ENCODE results near the gene ZFP62.

ZFP62 gene

DNA sequence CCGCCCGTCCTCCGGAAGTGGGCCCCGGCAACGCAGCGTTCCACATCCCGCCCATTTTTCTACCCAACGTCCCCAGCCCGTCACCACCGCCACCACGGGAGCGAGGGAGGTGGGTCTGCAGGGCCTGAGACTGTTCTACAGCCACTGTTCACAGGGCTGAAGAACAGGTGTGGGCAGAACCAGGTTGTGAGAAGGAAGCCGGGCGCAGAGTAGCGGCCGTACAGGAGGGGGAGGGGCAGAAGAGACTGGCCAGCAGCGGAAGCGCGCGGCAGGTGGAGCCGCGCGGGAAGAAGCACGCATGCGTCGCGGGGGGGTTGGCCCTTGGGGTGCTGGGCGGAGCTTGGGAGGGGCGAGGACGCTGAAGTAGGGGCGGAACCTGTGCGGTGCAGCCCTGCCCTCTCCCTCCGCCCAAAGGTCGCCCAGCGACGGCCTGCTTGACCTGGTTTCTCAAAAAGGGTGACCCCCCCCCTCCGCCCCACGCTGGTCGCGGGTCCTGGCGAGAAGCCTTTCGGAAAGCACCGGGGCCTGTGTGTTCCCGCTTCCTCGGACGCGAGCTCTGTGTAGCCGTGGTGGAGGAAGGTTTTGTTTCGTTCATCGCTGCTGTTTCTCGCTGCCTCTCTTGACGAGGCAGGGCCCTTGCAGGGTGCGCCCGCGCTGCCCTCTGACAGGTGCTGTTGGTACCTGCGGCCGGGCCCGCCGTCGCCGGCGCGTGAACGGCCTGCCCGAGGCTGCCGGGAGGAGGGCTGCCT, 50.7 kb downstream of the ZFP62 start:
- peak; percentile 90 for DNase-seq (ENCODE audit: low spot score)

DNA sequence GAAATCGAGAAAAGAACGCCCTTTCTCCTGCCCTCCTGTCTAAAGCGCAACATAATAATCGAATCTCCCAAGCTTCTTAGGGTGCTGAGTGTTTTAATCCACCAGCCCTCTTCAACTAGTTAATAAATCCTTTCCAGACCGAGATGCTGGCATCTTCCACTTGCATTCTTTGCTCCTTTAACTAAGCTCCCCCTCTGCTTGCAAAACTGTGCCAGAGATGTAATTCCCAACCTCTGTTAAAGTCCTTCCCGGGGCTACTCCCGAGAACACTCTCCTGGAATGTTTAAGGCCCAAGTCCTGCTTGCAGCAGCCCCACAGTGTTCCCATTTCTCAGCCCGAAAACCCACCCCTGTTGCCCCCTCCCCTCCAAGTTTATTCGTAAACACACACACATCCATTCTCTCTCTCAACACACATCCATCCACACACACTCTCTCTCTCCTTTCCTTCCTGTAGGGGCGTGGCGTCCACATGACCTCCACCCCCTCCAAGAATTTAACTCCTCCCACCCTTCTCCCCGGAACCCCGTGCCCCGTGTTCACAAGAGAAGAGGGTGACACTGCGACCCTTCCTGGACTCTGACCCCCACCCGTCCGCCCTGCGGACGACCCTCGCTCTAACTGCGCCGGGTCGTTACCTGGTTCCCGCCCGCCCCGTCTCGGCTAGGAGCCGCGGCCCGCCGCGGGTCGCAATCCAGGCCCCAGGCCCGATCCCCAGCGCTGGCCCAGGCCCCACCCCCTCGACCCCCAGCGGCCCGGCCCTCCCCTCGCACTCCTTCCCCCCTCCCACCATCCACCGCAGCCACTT, 51.5 kb downstream of the ZFP62 start:
- DNase-seq (ENCODE audit: low spot score): peak; percentile 91

DNA sequence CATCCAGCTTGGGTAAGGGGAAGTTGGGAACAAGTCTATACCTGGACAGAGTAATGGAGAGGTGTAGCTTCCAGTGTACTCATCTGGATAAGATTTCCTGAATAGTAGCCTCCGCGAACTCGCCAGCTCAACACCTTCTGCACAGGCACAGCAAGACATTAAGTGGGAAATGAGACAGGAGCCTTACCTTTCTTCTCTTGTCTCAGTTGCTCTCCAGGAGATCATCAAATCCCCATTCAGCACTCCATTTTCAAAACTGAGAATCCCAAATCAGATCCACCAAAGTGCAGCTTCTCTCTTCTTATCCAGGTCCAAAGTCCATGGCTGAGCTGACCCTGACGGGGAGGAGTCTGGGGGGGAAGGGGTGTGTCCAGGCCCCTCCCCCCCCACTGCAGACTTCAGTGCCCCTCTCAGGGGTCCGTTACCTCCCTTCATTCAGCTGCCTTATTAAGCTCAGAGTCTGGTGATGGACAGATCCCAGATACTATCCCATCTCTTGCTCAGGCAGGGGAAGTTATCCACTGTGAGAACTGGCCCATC, 52.5 kb downstream of the ZFP62 start:
- DNase-seq (ENCODE audit: low spot score): no peak

DNA sequence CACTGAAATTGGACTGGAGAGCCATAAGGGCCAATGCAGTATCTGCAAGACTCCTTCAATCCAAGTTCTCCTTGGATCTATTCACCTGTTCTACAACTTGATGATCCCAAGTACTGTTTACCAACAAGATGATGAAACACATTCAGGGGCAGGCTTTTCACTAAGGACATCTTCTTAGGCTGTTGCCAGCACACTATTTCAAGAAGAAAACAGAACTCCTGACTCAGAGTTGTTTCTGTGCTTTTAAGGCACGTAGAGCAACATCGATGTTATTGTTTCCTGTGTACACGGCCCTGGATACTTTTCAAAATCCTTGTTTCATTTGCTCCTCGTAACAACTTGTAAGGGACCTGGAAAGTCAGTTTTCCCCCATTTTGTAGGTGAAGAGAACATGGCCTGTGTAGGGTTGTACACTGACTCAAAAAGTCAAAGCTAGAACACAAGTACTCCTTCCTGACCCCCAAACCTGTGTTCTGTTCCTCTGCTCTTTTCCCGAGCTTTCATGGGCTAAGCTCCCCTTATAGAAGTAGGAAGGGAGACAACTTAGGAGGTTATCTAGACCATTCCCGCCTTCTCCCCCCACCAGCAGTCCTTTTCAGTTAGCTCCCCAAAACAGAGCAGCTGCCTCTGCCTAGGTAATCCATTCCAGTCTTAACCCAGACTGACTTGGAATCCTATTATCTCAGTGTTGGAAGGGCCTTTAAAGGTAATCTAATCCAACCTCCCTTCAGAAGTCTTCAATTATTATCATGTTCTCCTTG, 53.2 kb downstream of the ZFP62 start:
- DNase-seq (ENCODE audit: low spot score): no peak

DNA sequence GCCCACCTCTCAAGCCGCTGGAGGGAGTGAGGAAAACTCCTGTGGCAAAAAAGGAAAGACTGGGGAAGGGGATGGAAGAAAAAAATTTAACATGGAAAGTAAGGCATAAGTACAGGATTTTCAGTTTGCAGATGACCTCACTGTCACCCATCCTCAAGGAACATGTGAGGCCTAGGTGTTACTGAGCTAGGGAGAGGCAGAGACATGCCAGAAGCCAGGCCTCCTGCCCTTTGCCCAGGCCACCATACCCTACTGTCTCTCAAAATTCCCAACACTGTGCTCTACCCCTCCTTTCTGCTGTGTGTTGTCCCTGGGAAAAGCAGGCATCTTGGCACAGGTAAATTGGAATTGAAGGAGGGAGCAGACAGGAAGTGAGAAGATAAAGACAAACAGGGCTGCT, 54.0 kb downstream of the ZFP62 start:
- no peak for DNase-seq (ENCODE audit: low spot score)

DNA sequence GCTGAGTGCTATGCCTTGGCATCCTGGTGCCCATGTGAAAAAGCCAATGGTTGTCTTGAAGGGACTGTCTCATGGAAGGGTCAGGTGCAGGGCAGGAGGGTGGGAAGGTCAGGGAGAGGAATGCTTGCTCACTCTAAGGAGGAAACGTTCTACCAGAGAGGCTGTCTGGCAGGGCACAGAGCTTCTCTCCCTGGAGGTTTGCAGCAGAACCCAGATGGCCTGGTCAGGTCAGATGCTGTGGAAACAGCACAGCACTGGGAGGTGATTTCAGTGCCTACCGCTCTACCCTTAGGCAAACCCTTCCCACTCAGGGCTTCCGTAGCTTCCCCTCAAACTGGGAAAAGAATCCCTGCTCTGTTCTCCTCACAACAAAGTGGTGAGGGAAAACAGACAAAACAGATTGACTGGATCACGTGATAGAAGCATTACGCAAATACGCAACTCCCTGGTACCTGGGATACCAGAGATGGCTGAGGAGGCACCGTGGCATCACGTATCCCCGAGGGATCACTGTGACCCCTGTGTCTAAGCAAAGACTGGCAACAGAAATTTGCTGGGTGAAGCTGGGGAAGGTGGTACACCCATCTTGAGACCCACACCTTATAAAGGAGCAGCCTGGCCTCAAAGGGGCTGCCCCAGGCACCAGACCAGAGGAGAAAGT, 54.6 kb downstream of the ZFP62 start:
- no peak for DNase-seq (ENCODE audit: low spot score)

DNA sequence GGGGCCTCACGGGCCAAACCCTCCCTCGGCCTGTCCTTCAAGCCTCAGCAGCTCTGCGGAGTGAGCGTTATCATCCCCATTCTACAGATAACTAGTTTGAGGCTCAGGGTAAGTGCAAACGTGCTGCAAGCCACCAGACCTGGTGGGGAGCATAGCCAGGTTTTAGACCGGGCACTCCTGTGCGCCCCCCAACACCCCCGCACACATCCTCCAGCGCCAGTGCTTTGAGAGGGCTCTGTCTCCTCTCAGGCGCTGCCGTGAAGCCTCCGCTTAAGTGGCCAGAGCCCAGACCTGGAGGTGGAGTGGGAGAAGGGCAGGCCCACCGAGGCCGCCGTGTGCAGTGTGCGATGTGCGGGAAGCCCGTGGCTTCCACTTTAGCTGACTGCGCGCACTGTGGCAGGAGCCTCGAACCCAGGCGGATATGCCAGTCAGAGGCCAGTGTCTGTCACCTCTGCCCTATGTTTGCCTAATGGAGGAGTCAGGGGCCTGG, 56.9 kb downstream of the ZFP62 start:
- no peak for DNase-seq (ENCODE audit: low spot score)

DNA sequence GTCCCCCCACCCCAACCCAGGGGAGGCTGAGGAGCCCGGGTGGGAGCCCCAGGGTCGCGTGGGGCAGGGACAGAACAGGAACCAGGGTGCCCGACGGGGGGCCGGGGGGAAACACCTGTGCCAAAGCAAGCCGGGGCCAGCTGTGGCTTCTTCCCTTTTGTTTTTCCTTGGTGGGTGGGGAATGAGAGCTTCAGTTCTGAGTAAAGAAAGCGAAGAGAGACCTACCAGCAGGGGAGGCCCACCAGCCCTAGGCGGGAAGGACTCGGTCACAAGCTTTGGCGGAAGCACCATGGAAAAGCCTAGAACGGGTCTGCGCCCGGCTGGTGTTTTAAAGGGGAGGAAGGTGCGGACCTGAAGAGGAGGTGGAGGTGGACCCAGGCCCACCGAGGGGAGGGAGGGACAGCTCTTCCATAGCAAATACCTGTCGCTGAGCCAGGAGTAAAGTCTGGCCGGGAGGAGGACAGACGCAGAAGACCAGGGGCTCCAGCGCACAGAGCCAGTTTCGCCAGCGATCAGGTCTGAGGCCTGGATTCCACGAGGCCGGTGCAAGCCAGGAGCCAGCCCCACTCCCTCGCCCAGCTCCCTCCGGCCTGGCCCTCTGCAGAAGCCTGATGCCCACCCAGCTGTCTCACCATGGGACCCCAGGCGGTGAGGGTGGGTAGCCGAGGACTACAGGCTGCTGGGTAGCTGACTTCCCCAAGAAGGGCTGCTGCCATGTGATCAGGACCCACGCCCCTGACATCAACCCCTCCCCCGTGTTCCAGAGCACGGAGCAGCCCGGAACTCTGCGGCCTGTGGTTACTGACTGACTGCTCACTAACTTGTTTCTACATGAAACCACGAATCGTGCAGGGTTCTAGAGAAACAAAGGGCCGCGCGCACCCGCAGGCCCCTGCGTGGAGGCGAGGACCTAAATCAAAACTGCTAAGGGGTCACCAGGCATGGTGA, 57.6 kb downstream of the ZFP62 start:
- DNase-seq (ENCODE audit: low spot score): no peak

DNA sequence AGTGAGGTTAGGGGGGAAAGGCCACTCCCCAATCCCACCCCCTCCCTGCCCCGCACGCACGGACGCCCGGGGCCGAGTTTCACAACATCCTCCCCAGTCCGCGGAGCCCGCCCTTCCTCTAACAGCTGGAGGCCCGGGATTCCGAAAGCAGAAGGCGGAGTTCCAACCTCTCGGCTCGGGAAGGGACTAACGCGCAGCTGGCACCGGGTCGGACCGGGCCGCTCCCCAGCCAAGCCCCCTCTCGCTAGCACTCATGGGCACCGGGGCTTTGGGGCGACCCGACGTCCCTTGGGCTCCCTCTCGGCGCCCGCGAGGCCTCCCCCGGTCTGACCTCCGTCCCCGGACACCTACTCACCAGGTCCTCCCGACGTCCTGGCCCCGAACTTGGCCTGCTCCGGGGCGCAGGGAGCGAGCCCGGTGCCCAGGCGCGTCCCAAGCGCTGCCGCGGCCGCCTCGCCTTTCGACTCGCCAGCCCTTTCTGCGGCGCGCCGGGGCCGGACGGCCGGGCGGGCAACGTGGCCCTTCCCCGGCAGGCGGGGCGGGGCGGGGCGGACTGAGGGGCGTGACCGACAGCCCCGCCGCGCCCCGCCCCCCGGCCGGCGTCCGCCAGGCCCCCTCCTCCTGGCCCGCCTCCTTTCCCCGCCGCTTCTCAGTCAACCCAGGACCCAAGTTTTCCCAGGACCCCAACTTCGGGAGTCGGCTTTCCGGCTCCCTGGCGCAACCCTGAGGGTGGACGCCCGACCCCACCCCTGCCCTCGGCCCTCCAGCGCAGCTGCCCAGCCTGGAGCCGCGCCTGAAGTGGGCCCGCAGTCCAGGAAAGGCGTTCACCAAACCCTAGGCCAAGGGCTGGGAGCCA, 58.5 kb downstream of the ZFP62 start, which contains the start of gene MGAT1:
Gene MGAT1 (minus strand): TSS at position 482 of the 856 bp plus-strand sequence. CDS start 9,835 bp downstream, outside the sequence.
- DNase-seq (ENCODE audit: low spot score): peak; percentile 76

DNA sequence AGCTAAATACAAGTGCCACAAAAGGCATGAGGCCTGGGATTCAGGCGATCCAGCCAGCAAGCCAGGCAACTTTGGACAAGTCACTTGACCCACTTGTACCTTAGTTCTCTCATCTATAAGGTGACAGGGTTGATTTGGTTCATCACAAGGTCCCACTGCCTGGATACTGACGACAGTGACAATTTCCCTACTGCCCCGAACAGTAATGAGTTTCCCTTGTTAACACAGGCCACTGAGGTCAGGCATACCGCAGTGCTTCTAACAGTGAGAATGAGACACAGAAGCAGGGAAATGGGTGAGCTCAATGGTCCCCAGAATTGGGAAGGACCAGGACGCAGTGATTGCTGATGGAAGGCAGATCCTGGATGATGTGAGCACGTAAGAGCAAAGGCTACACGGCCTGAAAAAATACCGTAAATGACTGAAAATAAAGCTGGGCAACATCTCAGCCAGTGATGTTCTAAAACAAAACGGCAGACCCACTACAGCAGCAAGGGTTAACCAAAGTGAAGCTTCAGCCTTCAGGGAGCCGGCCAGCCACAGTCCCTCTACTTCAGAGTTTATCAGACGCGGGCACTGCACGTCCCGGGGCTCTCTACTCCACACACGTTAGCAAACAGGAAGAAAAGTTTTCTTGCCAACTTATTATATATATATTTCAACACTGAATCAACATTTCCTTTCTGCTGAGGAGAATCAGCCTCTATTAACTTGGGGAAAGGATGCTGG, 59.3 kb downstream of the ZFP62 start:
- peak; percentile 22 for DNase-seq (ENCODE audit: low spot score)

DNA sequence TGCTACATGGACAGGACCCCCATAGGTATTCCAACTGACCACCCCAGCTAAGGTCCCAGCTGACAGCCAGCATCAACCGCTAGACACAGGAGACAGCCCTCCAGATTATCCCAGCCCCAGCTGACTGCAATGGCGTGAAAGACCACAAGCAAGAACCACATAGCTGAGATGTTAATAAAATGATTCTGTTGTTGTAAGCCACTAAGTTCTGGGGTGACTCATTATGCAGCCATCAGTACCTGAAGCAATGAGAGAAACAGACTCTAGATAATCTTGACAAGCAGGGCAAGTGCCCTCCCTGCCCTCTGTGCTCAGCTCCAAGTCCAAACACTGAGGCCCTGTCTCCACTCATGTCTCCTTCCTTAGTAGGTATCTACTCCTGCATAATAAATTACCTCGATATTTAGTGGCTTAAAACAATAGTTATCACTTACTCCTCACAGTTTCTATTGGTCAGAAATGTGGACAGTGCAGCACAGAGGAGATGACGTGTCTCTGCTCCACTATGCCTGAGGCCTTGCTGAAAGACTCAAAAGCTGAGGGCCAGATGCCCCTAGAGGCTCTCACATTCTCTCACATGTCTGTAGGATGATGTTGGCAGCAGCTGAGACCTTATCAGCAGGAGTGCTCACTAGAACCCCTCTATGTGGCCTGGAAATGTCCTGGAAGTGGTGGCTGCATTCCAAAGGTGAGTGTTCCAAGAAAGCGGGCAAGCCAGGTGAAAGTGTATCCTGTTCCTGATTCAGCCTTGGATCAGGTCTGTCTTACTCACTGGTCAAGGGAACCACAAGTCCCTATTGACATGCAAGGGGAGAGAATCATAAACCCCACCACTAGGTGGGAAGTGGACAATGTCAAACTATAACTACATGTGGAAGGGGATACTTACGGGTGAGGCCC, 60.9 kb downstream of the ZFP62 start:
- DNase-seq (ENCODE audit: low spot score): peak; percentile 35

DNA sequence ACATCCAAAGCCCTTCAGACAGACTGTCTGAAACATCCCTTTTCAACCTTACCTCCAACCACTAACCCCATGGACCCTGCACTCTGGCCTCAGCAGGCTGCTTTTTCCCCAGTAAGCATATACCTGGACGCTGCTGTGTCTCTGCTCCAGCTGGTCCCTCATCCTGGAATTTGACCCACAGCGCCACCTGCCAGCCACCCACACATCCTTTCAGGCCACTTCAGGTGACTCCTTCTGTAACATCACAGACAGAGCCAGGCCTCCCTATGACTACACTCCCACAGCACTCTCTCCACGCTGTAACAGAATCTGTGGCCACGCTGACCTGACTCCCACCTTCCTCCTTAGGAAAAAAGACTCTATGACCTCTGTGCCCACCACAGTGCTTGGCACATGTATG, 61.9 kb downstream of the ZFP62 start:
- no peak for DNase-seq (ENCODE audit: low spot score)

DNA sequence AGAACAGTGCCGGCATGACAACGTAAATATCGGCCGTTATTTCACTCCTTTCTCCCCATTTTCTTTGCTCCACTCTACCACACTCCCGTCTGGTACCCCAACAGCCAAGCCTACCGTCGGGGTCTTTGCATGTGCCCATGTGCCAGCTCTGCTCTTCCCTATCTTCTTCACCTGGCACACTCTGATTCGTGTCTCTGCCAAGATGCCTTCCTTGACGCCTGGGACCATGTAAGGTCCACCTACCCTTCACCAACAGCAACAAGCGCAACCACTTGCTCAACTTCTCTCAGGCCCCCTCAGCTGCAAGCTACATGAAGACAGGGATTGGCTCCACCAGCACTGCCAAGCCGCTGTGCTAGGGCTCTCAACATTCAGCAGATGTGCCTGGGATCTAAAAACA, 62.9 kb downstream of the ZFP62 start:
- DNase-seq (ENCODE audit: low spot score): no peak
